ENCODE results near the gene PRDM11. TPM values are rescaled to one million over a fixed set of nuclear protein-coding genes. Genes with fewer than 3 reads are reported as not detected.
A peak's percentile ranks its signal among the peaks of the same experiment; 100 is the strongest.

Gene PRDM11
- total RNA-seq (2014; rRNA removed; shearing (Covaris generic)) (2.2 and 4.5 TPM in 2 replicates), total RNA-seq (2022) (8.4 and 8.9 TPM in 2 replicates), Bru-seq, nascent RNA (percentile 49 among the genes with signal in this experiment), BruChase-seq, experiment 1, labeled RNA remaining after a 6-hour chase (percentile 48 among the genes with signal in this experiment), BruChase-seq, experiment 2, labeled RNA remaining after a 2-hour chase (percentile 49 among the genes with signal in this experiment)
- long read RNA-seq, partial matches to known transcripts = 2 of 9 reads
- long read RNA-seq, other reads (novel, unspliced or antisense) = 7 of 9 reads

- POLR2A ChIA-PET = no interaction called here
- Histone ChIP-seq H3K4me2 (ENCODE audit: low read length) (peak within 1 kb of the TSS; percentile 86), H3K36me3 (ENCODE audit: insufficient read depth, low read length) (no peaks in the 10 kb centered on the region), H4K20me1 (ENCODE audit: insufficient read depth, low read length) (no peaks in the 10 kb centered on the region), H3K4me1 (ENCODE audit: insufficient read depth, low read length, poor library complexity, severe bottlenecking) (peaks cover 17% of the 10 kb centered on the region), H3K9me2 (ENCODE audit: insufficient read depth, low read length) (no peaks in the 10 kb centered on the region), H2AFZ (ENCODE audit: low read length) (peak within 1 kb of the TSS; percentile 99), H3K27ac (ENCODE audit: low read depth, low read length, poor library complexity, severe bottlenecking) (peak within 1 kb of the TSS; percentile 78), H3K79me2 (ENCODE audit: insufficient read depth, low read depth, low read length) (peaks cover 4% of the 10 kb centered on the region; the same call in 1 of the 2 replicates), H3K4me3 (ENCODE audit: low read depth, low read length, poor library complexity, severe bottlenecking) (peak within 1 kb of the TSS; percentile 80), H3K9me3 (ENCODE audit: low read length) (no peaks in the 10 kb centered on the region)
- CTCF ChIA-PET (ENCODE audit: unreplicated experiment) = no interaction called here
- TF ChIP-seq CTCF (conservative IDR thresholded peaks at IDR 0.05; ENCODE audit: low read length) = no peak
- no peak for TF ChIP-seq EZH2phosphoT487 (IDR thresholded peaks at IDR 0.05; ENCODE audit: borderline replicate concordance, low read depth, low read length)
- intact Hi-C loops (cut with micrococcal nuclease; ENCODE audit: unreplicated experiment) = no loop called here
- DNase-seq (ENCODE audit: low spot score) = peak; percentile 75
- TSS peak; percentile 94 for BruUV-seq (replicated peaks)
Measured at GRCh38 chr11:45146072-45147016, at the start of gene PRDM11. TSS of gene PRDM11 (plus strand) at chr11:45146639. CDS start at chr11:45181767, 35,128 bp downstream.

- peaks cover 2% of the 10 kb centered on the region for H3K4me1 ChIP-seq (ENCODE audit: insufficient read depth, low read length, poor library complexity, severe bottlenecking)
- ChIA-PET CTCF (ENCODE audit: unreplicated experiment) (interaction anchor here (1.1 kb wide), 1 partner anchor 9 kb away, joined by 3 read pairs; no protein-coding TSS in a partner anchor), POLR2A (interaction anchor here (1.3 kb wide), 1 partner anchor 139 kb away, joined by 4 read pairs; no protein-coding TSS in a partner anchor)
- peak; percentile 65 for DNase-seq (ENCODE audit: low spot score)
- H3K9me3 ChIP-seq (ENCODE audit: low read length) = no peaks in the 10 kb centered on the region
- no TSS peak for BruUV-seq (replicated peaks)
- no peaks in the 10 kb centered on the region for H3K9me2 ChIP-seq (ENCODE audit: insufficient read depth, low read length)
- H3K27ac ChIP-seq (ENCODE audit: low read depth, low read length, poor library complexity, severe bottlenecking) = no peak overlapping the region
- H3K79me2 ChIP-seq (ENCODE audit: insufficient read depth, low read depth, low read length) = no peaks in the 10 kb centered on the region
- no peaks in the 10 kb centered on the region; the same call in 1 of the 2 replicates for H4K20me1 ChIP-seq (ENCODE audit: insufficient read depth, low read length)
- H2AFZ ChIP-seq (ENCODE audit: low read length) = no peak overlapping the region
- intact Hi-C loops (cut with micrococcal nuclease; ENCODE audit: unreplicated experiment) = no loop called here
- no peaks in the 10 kb centered on the region for H3K36me3 ChIP-seq (ENCODE audit: insufficient read depth, low read length)
- no peak overlapping the region for H3K4me3 ChIP-seq (ENCODE audit: low read depth, low read length, poor library complexity, severe bottlenecking)
- TF ChIP-seq EZH2phosphoT487 (IDR thresholded peaks at IDR 0.05; ENCODE audit: borderline replicate concordance, low read depth, low read length) (no peak), CTCF (conservative IDR thresholded peaks at IDR 0.05; ENCODE audit: low read length) (no peak)
- no peak overlapping the region for H3K4me2 ChIP-seq (ENCODE audit: low read length)
Measured at GRCh38 chr11:45097721-45098493, 48.5 kb upstream of the PRDM11 start.

All from OCI-LY7 (cell line).